Stimulated activated CD4-positive, alpha-beta T cell treated with anti-CD3 and anti-CD28 coated beads, Interleukin-15, amount 100 ng/mL, for 1 hour (primary cell): ENCODE results near the gene FES.
A peak's percentile ranks its signal among the peaks of the same experiment; 100 is the strongest.
"Not testable (repeated sequence)": the region's sequence is repeated elsewhere in the genome, so short reads cannot be mapped to it uniquely, and the experiment has no call there.

Experiments
- DNase-seq, 2 donors: peaks; one replicate each; pipeline ENCODE4 v3.0.0-alpha.2; 2020; ENCODE audit warnings: low read depth in 1 of 2, low spot score in 1 of 2

The FES gene

DNA sequence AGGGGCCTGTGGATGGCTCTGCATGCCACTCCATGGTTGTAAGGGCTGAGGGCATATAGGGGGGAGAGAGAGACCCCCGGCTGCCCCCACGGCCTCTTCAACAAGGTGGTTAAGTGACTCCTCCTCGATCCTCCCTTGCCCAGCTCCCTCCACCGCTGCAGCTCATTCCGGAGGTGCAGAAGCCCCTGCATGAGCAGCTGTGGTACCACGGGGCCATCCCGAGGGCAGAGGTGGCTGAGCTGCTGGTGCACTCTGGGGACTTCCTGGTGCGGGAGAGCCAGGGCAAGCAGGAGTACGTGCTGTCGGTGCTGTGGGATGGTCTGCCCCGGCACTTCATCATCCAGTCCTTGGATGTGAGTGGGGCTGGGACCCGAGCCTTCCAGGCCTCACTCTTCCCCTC lies 6.5 kb downstream of the FES start:
- no peak for DNase-seq

DNA sequence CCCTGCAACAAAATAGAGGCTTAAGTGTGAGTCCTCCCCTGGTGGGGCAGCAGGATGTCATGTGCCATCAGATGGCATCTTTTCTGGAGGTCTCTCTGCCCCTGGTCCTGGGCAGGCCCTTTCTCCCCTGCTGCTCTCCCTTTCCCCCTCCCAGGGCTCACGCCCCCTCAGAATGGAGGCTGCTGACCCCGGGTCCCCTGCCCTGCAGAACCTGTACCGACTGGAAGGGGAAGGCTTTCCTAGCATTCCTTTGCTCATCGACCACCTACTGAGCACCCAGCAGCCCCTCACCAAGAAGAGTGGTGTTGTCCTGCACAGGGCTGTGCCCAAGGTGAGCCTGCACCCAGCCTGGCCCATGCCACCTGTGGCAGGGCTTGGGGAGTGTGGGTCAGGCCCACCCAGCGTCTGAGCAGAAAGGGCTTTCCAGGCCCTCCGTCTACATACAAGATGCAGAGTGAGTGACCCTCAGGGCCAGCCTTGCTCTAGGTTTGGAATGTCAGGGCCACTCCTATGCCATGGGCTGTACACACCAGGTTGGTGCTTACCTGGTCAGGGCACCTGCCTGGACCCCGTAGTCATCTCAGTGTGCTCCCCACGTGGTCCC lies 7.1 kb downstream of the FES start:
- no peak for DNase-seq

DNA sequence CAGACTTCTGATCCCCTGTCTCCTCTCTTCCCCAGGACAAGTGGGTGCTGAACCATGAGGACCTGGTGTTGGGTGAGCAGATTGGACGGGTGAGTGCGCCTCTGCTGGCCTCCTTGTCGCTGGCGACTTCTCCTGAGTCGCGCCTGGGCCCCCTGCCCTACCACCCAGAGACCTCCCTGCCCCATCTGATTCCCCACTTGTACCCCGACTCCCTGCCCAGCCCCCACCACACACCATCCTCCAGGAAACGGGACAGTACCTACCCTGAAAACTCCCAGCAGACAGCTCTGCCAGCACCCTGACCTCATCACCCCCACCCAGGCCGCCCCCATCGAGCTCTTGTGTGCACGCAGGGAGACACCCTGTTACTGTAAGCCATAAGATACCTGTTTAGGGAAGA lies 7.7 kb downstream of the FES start:
- no peak for DNase-seq

- DNase-seq: no peak
Observed at GRCh38 chr15:90892498-90893174, 8.3 kb downstream of the FES start.

GRCh38 chr15:90893175-90894090 lies 9.1 kb downstream of the FES start:
- DNase-seq: no peak

DNA sequence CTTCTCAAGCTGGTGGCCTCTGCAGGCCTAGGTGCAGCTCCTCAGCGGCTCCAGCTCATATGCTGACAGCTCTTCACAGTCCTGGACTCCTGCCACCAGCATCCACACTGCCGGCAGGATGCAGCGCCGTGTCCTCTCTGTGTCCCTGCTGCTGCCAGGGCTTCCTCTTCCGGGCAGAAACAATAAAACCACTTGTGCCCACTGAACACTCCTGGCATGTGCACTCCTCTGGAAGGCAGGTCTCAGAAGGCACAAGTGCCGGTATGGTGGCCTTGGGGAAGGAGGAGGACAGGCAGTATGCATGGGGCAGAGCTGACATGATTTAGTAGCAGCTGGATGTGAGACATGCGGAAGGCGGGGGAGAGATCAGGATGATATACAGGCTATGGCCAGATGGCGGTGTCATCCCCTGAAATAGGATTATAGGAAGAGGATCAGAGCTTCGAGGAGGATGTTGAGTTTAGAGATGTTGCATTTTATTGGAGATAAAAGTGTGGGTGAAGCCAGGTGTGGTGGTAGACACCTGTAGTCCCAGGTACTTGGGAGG lies 11.3 kb downstream of the FES start:
- DNase-seq: no peak

DNA sequence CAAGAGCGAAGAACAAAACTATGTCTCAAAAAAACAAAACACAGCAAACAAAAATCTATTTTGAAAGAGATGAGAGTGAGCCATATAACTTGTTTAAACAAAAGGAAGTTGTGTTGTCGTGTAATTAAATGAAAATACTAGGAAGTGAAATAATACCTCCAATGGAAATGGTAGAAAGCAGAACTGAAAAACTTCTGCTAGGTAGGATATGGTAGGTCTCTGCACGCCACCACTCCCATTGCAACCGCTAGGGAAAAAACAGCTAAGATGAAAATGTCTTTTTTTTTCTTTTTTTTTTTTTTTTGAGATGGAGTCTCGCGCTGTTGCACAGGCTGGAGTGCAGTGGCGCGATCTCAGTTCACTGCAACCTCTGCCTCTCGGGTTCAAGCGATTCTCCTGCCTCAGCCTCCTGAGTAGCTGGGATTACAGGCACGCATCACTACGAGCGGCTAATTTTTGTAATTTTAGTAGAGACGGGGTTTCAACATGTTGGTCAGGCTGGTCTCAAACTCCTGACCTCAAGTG lies 12.9 kb downstream of the FES start:
- not testable (repeated sequence) for DNase-seq

DNA sequence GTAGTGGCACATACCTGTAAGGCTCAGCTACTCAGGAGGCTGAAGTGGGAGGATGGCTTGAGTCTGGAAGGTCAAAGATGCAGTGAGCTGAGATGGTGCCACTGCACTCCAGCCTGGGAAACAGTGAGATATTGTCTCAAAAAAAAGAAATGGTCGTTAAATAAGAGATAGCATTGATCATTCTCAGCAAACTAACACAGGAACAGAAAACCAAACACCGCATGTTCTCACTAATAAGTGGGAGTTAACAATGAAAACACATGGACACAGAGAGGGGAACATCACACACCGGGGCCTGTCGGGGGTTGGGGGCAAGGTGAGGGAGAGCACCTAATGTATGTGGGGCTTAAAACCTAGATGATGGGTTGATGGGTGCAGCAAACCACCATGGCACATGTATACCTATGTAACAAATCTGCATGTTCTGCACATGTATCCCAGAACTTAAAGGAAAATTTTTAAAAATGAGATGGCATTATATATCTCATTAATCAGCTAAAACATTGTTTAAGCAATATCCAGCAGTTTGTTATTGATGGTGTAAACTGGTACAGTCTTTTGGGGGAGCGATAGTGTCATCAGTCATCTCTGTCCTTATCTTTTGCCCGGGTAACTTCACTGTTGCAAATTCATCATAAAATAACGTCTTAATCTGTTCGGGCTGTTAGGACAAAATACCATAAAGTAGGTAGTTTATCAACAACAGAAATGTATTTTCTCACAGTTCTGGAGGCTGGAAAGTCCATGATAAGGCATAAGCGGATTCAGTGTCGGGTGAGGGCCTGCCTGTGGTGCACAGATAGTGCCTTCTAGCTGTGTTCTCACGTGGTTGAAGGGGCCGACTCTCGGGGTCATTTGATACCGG lies 17.1 kb downstream of the FES start:
- DNase-seq: no peak

GRCh38 chr15:90902040-90902839 lies 17.9 kb downstream of the FES start:
- DNase-seq: peak; percentile 49 to 51

DNA sequence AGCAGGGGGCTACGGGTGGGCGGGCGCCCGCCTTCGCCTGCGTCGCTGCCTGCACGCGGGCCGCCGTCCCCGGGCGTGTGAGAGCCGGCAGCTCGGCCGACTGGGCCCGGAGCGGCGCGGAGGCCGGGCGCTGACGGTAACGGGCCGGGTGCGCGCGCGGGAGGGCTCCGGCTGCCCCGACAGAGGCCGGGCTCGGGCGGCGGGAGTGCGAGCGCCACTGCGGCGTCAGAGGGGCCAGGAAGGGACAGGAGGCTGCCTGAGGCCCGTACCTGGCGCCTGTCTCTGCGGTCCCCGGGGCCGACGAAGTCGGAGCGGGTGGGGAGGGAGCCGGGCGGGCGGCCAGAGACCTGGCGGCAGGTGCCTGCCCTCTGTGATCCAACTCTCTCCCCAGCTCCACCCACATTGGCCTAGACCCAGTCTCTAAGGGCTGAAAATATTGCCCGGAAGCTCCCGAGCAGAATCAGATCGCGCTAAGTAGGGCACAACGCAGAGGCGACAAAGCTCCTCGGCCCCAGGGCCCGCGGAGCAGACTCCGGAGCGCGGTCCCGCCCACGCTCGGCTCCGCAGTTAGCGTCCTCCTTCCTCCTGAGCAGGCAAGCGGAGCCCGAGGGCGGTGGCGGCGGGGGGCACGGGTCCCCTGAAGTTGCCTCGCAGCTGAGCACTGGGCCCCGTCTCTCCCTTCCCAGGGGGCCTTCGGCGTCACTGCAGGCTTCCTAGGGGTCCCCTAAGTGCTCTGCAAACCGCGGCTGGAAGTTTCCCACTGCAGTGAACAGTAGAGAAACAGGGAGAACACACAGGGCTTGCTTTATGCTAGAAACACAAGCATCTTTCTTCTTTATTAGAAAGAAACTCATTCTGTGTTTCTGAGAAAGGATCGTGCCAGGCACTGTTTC lies 18.8 kb downstream of the FES start, which contains the start of gene MAN2A2:
TSS of gene MAN2A2 (plus strand) at position 463 of the 893 bp plus-strand sequence. CDS start 906 bp downstream, outside the sequence.
- DNase-seq: peak; percentile 45 to 67

GRCh38 chr15:90903733-90904536 lies 19.6 kb downstream of the FES start:
- no peak for DNase-seq

DNA sequence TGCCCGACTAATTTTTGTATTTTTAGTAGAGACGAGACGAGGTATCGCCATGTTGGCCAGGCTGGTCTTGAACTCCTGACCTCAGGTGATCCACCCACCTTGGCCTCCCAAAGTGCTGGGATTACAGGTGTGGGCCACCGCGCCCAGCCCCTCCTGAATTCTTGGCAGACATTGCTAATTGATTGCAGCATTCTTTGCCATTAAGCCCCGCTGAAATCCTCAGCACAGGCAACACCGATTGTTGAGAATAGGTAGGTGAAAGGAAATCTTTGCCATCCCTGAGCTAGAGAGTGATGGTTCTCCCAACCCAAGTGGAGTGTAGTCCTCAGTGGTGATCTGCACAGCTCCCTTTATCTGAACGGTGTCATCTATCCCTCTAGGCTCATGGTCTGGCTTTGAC lies 20.4 kb downstream of the FES start:
- DNase-seq: no peak

GRCh38 chr15:90905306-90906180 lies 21.2 kb downstream of the FES start:
- no peak for DNase-seq

DNA sequence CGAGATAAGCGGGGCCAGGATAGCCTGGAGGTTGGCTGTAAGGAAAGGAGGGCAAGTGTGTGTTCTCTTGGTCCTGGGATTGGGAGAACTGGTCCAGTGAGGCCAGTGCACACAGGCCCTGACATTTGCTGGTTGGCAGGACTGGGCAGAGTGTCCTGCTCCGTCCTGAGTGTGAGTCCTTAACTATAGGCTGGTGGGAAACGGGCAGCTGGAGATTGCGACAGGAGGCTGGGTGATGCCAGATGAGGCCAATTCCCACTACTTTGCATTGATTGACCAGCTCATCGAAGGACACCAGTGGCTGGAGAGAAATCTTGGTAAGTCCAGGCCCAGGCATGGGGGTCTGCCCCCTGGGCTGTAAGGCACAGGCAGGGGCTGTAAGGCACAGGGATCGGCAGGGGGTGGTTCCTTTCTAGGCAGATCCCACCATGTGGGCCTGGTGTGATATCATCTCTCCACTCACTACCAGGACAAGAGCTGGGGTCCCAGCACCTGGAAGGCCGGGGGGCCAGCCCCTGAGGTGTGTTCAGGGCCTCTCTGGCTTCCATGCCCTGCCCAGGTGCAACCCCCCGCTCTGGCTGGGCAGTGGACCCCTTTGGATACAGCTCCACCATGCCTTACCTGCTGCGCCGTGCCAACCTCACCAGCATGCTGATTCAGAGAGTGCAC lies 22.0 kb downstream of the FES start:
- no peak for DNase-seq

GRCh38 chr15:90907051-90907660 lies 22.9 kb downstream of the FES start:
- DNase-seq: no peak
